GM19035 (cell line): ENCODE measurements around the gene SFXN3.
A peak's percentile ranks its signal among the peaks of the same experiment; 100 is the strongest.

ENCODE experiments used
- ATAC-seq: cut with Tn5 transposase; IDR thresholded peaks from one replicate; pipeline ENCODE4 v1.9.1; 2021; ENCODE audit not compliant: unreplicated experiment

Gene SFXN3

DNA sequence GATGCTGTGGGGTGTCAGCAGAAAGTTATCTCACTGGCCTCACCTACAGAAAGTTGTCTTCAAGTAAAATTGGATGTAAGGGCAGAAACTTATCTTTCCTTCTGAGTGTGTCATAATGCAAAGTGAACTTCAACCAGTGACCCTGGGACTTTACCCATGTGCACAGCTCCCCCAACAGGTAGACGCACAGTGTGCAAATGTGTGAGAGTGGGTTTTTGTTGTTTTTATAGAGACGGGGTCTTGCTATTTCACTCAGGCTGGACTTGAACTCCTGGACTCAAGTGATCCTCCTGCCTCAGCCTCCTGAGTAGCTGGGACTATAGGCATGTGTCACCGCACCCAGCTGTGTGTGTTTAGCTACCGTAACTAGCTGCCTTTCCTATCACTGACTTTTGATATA, 24.4 kb downstream of the SFXN3 start:
- ATAC-seq = no peak

DNA sequence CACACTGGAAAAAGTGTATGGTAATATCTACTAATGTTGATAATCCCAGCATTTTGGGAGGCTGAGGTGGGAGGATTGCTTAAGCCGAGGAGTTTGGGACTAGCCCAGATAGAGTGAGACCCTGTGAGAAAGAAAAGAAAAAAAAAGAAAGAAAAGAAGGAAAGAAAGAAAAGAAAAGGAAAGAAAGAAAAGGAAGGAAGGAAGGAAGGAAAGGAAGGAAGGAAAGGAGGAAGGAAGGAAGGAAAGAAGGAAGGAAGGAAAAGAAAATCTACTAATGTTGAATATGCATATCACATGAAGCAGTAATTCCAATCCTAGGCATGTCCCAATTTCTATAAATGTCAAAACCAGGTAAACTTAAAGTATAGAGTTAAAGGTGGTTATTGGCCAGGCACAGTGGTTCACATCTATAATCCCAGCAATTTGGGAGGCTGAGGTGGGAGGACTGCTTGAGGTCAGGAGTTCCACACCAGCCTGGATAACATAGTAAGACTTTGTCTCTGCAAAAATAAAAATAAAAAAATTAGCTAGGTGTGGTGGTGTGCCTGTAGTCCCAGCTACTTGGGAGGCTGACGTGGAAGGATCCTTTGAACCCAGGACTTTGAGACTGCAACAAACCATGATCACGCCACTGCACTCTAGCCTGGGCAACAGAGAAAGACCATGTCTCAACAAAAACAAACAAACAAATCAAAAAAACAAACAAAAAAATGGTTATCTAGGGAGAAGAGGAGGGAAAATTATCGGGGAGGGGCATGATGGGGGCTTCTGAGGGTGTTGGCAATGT, 25.5 kb downstream of the SFXN3 start:
- no peak for ATAC-seq

DNA sequence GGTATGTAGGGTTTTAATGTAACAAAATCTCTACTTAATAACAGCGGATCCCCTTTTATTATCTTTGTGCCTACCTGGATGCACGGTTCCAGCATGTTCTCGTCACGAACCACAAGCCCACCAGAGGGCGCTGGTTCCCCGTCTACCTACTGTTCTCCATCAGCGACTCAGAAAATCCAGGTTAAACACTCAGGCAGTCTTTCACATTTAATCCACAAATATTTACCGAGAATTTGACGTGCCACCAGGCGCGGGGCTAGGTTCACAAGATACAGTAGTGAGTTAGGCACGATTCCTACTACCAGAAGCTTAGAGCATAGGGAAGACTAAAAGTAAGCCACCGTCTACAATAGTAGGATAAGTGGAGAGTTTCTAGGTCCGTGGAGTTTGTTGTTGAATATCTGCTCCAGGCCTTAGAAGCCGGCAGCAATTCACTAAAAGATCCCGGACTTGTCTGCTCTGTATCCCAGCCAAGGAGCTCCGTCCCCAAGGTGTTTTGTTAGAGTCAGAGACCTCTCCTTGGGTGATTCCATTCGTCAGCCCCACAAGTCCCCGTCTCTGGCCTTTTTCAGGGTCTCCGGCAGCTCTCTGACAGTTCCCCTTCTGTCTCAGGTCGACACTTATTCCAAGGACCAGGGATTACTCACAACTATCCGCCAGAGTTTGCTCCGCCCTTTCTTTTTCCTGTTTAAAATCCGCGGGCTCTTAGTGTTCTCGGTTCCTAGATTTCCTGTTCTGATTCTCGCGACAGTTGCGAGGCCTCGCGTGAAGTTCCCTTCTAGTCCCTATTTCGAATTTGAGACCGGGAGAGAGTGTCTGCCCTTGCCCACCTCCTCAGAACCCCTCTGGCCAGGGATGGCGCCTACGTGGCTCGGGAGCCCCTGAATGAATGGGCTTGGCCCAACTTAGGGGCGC, 29.3 kb downstream of the SFXN3 start:
- ATAC-seq = peak; percentile 50

DNA sequence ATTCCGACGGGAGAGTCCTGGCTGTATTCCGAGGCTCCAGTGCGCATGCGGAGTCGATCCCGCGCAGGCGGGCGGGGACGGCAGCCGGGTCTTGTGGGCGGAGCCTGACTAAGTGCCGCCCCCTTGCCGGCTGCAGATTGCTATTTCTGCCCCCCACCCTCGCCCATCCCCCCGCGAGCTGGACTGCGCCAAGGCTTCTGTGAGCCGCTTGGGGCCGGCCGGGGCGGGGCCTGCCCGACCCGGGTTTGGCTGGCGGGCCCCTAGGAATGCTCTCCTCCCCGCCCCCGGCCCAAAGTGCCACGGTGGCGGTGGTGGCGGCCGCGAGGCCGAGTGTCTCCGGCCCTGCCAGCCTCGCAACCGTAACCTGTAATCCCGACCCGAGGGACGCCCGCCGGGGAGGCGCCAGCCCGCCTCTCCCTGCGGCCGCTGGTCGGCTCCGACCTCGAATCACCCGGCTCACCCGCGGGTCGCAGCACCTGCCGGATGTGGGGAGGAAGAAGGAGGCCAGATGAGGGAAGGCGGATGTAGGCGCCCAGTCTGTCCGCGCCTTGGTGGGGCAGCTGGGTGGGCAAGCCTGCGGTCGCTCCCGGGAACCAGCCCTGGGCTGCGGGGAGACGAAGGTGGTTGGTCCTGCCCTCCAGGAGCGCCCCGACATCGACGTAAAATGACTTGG, 30.1 kb downstream of the SFXN3 start:
- peak; percentile 60 for ATAC-seq

DNA sequence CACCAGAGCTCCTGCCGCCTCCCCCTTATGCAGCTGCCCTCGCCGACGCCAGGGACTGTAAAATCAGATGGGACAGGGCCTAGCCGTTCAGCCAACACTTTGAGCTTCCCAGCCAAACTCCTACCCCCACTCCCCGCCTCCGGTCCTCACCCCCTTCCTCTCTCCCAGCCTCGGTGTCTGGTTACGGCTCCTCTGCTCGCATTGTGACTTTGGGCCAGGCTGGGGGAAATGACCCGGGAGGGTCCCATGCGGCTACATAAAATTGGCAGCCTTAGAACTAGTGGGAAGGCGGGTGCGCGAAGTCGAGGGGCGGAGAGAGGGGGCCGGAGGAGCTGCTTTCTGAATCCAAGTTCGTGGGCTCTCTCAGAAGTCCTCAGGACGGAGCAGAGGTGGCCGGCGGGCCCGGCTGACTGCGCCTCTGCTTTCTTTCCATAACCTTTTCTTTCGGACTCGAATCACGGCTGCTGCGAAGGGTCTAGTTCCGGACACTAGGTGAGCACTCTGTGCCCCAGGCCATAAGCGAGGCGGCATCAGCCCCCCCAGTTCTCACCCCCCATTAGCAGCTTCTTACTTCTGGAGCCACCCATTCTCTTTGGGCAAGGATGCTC, 30.7 kb downstream of the SFXN3 start, which contains the start of gene KAZALD1:
TSS of gene KAZALD1 (plus strand) at position 366 of the 608 bp plus-strand sequence. CDS start 604 bp downstream, outside the sequence.
- no peak for ATAC-seq

DNA sequence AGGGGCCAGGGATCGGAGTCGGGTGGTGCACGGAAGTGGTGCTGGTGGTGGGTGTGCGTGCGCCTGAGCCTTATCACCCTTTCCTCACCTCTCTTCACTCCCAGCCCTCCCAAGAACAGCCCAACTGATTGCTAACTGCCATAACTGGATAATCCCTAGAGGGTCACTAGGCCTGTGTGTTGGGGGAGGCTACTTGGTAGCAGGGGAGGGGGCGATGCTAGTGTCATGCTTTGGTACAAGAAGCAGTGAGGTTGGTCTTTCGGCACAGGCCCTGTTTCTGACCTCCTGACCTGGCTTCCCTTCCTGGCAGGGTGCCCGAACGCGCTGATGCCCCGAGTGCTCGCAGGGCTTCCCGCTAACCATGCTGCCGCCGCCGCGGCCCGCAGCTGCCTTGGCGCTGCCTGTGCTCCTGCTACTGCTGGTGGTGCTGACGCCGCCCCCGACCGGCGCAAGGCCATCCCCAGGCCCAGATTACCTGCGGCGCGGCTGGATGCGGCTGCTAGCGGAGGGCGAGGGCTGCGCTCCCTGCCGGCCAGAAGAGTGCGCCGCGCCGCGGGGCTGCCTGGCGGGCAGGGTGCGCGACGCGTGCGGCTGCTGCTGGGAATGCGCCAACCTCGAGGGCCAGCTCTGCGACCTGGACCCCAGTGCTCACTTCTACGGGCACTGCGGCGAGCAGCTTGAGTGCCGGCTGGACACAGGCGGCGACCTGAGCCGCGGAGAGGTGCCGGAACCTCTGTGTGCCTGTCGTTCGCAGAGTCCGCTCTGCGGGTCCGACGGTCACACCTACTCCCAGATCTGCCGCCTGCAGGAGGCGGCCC, 31.4 kb downstream of the SFXN3 start:
- no peak for ATAC-seq

DNA sequence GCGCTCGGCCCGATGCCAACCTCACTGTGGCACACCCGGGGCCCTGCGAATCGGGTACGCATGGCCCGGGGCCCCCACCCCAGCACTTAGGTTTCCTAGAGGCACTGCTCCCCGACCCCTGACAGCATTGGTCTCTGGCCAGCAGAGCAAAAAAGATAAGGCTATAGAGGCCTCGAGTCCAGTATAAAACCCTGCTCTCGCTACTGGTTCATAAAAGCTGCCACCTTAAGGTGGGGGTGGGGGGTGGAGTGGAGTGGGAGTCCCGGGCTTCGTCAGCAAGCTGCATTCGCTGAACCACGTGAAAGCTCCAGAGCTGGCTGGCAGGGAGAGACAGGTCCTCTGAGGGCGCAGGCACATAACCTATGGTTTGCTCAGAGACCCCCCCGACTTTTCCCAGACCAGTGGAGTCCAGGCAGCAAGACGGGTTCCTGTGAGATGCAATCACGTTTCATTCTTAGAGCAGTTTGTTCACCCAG, 32.1 kb downstream of the SFXN3 start:
- ATAC-seq = no peak

DNA sequence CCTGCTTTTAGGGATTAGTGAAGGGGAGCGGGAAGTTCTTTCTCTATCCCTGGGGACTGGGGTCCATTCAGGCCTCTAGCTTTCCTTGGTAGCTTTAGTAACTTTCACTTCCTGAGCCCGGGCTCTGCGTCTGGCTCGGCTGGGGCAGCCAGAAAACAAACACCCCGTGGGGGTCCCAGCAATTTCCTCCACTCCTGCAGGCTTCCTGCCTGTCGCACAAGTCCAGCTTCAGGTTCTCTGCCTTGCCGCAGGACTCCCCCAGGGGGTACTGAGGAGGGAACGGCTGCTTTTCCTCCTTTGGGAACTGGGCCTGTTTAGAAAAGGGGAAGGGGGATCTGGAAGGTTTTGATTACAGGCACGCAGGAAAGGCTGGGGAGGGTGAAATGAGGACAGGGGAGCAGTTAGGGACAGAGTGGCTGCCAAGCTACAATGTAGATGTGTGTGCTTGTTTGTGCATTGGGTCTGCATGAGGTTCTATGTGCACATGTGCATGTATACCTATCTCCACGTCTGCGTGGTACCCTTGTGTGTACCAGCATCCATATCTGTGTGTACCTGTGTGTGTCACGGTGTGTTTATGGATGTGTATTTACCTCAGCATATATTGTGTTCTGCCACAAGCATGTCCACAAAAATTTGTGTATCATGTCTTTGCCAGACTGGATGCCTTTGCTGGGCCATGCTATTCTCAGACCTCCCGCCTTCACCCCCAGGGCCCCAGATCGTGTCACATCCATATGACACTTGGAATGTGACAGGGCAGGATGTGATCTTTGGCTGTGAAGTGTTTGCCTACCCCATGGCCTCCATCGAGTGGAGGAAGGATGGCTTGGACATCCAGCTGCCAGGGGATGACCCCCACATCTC, 32.7 kb downstream of the SFXN3 start:
- ATAC-seq = no peak

DNA sequence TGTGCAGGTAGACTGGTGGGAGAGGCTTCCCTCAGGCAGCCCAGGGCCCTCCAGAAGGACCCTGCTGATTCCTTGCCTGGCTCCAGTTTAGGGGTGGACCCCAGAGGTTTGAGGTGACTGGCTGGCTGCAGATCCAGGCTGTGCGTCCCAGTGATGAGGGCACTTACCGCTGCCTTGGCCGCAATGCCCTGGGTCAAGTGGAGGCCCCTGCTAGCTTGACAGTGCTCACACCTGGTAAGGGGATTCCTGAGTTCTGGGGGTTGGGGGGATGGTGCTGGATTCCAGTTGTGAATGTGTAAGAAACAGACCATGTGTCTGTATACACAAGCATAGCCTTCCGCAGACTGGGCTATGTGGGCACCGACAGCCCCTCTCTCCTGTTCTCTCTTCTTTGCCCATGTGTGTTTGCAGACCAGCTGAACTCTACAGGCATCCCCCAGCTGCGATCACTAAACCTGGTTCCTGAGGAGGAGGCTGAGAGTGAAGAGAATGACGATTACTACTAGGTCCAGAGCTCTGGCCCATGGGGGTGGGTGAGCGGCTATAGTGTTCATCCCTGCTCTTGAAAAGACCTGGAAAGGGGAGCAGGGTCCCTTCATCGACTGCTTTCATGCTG, 33.5 kb downstream of the SFXN3 start:
- no peak for ATAC-seq

DNA sequence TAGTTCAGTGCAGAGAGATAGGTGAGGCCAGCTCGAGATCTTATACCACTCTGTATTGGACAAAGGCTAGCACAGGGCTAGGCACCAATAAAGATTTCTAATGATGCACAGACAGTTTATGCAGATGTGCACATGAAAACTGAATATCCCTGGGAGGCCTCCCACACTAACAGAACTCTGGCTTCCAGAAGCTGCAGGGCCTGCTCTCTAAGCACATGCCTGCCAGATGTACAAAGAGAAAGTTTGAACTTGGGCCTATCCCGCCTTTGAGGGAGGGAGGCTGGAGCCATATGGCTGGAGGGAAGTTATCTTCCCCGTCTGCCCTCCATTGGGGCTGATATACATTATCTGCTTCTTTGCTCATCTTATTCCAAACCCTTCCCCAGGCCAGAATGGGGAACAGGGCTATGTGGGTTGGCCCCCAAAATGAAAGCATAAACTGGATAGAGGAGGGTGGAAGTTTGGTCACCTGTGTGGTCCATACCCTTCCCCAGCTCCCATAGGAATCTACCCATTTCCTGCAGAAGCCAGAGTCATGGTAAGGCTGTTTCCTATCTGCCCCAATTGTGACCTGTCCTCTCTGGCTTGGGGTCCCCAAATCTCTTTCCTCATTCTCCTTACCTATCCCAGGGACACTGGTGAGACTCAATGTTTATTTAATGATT, 34.6 kb downstream of the SFXN3 start:
- no peak for ATAC-seq

DNA sequence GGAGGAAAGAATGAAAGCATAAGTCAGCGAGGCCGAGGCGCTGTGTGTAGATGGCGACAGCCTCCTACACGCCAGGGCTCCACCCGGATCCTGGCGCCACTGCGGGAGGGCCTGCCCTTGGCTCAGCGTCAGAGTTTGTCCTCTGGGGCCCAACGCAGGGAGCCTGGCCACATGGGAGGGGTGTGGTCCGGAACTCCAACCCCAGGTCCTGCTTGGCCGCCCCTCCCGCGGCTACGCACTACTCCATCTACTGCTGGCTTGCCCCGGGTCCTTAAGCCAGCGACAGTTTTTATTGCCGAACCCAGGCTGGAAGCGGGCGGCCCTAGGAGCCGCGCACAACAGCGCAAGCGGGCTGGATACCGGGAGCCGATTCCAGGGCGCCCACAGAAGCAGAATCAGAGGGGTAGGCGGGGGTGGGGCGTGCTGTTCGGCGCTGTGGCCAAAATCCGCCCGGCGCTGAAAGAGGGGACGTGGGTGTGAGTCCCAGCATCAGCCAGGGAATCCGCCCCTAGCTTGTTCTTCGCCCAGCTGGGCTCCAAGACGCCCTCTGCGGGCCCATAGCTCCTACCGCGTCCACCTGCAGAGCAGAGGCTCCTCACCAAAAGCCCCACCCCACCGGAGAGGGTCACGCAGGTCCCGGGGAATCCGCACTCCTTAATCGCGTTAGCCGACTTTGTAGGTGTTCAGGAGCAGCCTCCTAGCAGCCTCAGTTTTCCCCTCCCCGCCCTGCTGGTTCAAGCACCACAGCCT, 35.3 kb downstream of the SFXN3 start:
- ATAC-seq = no peak

DNA sequence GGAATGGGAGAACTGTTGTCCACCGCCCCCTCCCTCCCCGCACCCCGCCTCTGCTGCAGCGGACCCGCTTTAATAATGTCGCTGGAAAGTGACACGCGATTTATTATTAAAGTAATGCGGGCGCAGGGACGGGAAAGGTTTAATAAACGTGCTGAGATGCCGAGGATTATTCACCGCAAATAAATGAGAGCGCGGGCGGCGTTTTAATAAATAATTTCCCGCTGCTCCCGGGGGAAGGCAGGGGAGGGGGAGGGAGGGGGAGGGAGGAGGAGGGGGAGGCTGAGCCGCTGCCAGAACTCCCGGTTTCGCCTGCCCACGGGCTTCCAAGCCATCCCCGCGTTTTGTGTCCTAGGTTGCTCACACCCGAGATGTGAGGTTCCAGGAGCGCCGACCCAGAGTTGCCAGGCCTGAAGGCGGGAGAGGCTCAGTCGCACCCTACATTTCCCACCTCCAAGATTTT, 35.9 kb downstream of the SFXN3 start:
- no peak for ATAC-seq

DNA sequence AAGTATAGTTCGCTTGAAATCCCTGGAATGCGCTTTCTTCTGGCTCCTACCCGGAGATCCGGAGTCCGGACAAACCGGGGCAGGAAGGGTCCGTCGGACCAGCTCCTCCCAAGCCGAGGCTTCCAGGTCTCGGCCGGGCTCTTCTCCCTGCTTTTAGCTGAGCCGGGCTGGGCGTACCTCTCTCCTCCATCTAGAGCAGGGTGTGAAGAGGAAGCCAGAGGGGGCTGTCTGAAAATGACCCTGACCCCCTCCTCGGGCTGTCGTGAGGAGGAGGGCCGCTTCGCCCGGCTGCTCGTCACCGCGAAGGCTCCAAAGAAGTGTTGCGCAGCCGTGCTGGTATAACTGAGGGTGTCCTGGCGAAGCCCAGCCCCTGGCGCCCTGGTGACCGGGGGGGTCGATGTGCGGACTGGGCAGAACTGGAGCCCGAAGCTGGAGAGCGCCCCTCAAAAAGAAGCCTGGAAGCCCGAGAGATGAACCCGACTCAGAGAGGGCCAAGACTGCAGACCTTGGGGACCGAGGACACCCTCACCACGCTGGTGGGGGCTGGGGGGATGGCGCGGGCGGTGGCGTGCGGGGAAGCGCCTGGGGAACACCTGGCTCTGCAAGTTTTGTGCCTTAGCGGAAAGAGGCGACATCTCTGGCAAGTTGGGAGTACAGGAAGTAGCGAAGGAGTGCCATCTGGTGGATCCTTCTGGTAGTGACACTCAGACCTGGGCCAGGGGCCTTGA, 36.5 kb downstream of the SFXN3 start:
- peak; percentile 63 for ATAC-seq

DNA sequence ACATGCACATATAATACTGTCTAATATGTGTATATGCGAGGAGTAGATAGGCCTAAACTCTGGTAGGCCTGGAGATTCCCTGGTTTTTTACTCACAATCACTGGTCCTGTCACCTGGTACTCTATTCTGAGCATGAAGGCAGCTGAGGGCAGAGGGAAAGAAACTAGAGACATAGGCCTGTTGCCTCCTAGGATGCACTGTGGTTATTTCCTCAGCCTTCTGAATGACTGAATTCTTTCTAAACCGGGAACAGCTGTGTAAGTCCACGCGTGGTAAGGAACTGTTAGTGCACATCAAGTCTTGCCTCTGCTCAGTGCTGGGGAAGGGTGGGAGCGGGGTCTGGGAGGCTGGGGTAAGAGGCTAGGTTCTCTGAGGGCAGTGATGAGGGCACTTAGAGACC, 38.4 kb downstream of the SFXN3 start:
- no peak for ATAC-seq

DNA sequence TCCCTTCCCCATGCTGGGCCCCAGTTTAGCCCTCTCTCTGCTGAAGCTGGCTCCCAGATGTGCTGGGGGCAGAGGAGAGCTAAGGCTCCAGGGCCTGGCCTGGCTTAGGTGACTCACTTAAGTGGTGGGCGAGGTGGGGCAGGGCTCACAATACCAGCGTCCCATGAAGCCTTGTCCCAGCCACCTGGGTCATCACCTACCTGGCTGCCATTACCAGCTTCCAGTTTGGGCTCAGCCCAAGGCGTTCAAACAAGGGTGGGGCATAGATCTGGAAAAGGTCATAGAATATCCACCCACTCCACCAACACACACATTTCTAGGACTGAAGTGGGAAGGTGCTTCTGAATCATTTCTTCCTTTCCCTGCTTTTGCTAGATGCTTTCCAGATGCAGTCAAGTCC, 39.1 kb downstream of the SFXN3 start:
- ATAC-seq = no peak

DNA sequence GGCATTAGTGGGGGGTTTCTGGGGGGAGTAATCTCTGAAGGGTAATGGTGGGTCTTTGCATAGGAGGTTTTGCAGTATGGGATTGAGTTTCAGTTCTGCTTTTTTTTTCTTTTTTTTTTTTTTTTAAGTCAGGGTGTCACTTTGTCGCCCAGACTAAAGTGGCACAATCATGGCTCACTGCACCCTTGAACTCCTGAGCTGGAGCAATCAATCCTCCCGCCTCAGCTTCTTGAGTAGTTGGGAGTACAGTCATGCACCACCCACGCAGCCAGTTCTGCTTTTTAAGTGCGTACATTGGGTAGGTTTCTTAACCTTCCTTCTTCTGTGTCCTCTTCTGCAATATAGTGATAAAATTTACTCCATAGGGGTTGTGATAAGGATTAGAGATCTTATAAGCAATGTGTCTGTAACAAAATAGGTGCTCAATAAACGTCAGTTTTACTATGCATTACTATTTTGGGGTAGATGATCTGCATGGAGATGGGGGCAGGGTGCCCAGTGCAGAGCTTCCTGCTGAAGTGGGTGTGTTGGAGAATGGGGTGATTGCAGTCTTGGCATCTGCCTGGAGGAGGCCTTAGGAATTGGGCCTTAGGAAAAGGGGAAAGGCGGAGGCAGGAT, 40.3 kb downstream of the SFXN3 start:
- ATAC-seq = no peak
